Iris pigment epithelial cell (primary cell): ENCODE data around the gene SERPINB10.

Experiments used
- DNase-seq: peaks from one replicate; pipeline ENCODE4 v3.0.0-alpha.2; 2011; ENCODE audit warnings: low read depth

Gene SERPINB10

DNA sequence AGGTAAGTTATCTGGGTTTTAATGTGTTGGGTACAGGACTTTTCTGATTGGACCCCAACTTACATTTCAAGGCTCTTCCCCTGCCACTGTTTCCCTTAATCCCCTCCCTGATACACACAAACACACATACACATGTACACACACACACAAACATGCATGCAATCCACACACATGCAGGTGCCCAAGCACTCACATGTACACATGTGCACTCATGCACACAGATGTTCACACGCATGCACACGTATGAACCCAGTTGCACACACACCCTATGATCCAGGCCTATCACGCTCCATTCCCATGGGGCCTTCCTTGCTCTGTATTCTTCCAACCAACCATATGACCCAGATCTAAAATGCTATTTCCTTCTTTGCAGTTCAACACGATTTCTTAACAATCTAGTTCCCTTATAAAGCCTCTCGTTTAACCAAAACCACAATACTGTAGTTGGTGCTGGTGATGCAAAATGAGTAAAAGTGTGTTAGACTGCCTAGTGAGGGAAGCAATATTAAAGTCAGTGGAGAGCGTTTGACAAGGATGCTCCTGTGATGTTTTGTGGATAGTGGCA, 73.2 kb downstream of the SERPINB10 start:
- DNase-seq: no peak

DNA sequence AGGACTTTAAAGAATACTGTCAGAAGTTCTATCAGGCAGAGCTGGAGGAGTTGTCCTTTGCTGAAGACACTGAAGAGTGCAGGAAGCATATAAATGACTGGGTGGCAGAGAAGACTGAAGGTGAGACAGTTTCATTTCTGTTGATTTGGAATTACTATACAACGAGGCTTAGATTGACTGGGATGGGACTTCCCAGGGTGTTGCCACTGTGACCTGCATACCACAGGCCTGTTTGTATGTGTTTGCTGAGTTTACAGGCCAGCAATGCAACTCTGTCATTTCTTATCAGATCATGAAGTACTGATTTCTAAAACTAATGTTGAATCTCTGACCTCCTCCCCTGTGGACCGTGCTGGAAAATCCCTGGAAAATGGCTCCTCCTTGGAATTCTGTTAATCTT, 74.0 kb downstream of the SERPINB10 start:
- DNase-seq: no peak

DNA sequence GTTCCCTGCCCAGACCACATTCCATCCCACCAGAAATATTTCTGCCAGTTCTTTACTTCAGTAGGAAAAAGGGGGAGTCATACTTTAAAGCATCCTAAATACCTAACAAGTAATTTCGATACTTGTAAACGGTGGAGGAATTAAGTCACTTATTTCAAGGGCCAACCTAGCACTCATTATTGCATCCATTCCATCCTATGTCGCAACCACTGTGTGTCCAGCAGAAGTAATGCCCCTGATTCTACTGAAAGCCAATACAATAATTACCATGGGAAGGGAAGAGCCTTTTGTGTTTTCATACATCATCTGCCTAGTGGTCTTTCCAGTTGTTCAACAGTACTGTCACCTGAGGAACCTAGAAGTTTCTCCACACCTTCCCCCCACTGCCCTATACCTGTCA, 74.6 kb downstream of the SERPINB10 start:
- no peak for DNase-seq
